ENCODE measurements around the gene CMSS1.

Gene CMSS1

DNA sequence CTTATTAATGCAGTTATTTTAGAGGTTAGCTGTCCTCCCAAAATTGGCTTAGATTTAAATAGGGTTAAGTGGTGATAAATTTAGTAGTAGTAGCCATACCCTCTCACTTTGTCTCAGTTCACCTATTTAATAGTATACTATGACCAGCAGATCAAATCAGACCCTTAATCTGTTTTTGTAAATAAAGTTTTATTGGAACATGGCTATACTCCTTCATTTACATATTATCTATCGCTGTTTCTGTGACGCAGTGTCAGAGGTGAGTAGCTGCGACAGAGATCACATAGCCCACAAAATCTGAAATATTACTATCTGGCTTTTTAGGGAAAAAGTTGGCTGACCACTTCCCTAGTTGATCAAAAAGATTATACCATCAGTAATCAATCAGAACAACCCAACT lies 183.4 kb downstream of the CMSS1 start:
- no peak overlapping the region for H3K27ac ChIP-seq (ENCODE audit: low read length)
- H3K27me3 ChIP-seq (ENCODE audit: insufficient read depth, low read length): no peaks in the 10 kb centered on the region

DNA sequence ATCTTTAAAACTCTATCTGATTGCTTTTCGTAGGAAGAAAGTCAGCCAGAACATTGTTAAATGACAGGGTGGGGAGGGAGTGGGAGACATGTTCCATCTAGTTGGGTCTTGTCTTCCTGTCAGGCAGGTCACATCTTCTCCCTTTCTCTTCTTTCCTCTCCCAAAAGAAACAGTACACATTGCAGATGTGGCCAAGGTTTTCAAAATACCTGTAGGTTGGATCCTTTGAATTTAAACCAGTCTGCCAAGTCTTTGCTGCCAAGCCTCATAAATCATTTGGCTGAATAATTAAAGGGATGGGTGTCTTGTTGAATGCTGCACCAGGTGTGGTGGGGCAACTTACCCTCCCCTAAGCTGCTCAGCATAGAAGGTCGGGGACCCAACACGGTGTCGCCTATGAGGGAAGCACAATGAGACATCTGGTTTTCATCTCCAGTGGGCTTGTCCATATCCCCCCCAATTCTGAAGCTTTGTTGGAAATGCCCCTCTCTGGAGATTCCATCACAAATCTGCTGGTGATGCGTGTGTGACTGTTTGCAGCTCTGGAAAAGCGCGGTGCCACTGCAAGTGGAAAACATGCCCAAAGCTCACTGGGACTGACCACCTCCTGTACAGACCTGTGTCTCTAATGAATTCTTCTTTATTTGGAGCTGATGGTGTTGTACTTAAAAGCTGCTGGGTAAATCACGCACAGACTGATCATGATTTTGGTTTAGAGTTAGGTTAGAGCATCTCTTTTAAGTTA lies 184.0 kb downstream of the CMSS1 start:
- no peaks in the 10 kb centered on the region for H3K36me3 ChIP-seq (ENCODE audit: insufficient read depth, low read depth, low read length)
- no peak overlapping the region for H3K9ac ChIP-seq (ENCODE audit: low read depth, low read length)
- H3K4me3 ChIP-seq (ENCODE audit: low read length): no peak overlapping the region
- 0 out of 2 replicates have a peak, but pooled peaks cover 2% of the 10 kb centered on the region for H3K9me3 ChIP-seq (ENCODE audit: insufficient read depth, low read depth, low read length)
- peaks cover 16% of the 10 kb centered on the region for H3K4me1 ChIP-seq (ENCODE audit: insufficient read depth, low read length)
- H3K27me3 ChIP-seq (ENCODE audit: insufficient read depth, low read length): no peaks in the 10 kb centered on the region
- H3K27ac ChIP-seq (ENCODE audit: low read length): no peak overlapping the region

More for the DNA sequence above, 183.4 kb downstream of the CMSS1 start:
- Histone ChIP-seq H3K4me1 (ENCODE audit: insufficient read depth, low read length) (peaks cover 10% of the 10 kb centered on the region), H3K36me3 (ENCODE audit: insufficient read depth, low read depth, low read length) (no peaks in the 10 kb centered on the region), H3K9me3 (ENCODE audit: insufficient read depth, low read depth, low read length) (0 out of 2 replicates have a peak, but pooled peaks cover 3% of the 10 kb centered on the region), H3K9ac (ENCODE audit: low read depth, low read length) (no peak overlapping the region), H3K4me3 (ENCODE audit: low read length) (no peak overlapping the region)

- H3K27ac ChIP-seq (ENCODE audit: low read length): no peak overlapping the region
- no peaks in the 10 kb centered on the region for H3K36me3 ChIP-seq (ENCODE audit: insufficient read depth, low read depth, low read length)
- H3K9ac ChIP-seq (ENCODE audit: low read depth, low read length): no peak overlapping the region
- peaks cover 15% of the 10 kb centered on the region for H3K4me1 ChIP-seq (ENCODE audit: insufficient read depth, low read length)
- no peaks in the 10 kb centered on the region for H3K9me3 ChIP-seq (ENCODE audit: insufficient read depth, low read depth, low read length)
- H3K27me3 ChIP-seq (ENCODE audit: insufficient read depth, low read length): no peaks in the 10 kb centered on the region
- H3K4me3 ChIP-seq (ENCODE audit: low read length): no peak overlapping the region
These were observed 185.1 kb downstream of the CMSS1 start for GRCh38 chr3:100002599-100003350.

- H3K4me1 ChIP-seq (ENCODE audit: insufficient read depth, low read length): peaks cover 15% of the 10 kb centered on the region
- H3K27me3 ChIP-seq (ENCODE audit: insufficient read depth, low read length): no peaks in the 10 kb centered on the region
- H3K9me3 ChIP-seq (ENCODE audit: insufficient read depth, low read depth, low read length): no peaks in the 10 kb centered on the region
- no peak overlapping the region for H3K9ac ChIP-seq (ENCODE audit: low read depth, low read length)
- no peaks in the 10 kb centered on the region for H3K36me3 ChIP-seq (ENCODE audit: insufficient read depth, low read depth, low read length)
- no peak overlapping the region for H3K4me3 ChIP-seq (ENCODE audit: low read length)
- no peak overlapping the region for H3K27ac ChIP-seq (ENCODE audit: low read length)
These were observed 186.2 kb downstream of the CMSS1 start for GRCh38 chr3:100003609-100004503.

- no peak overlapping the region for H3K9ac ChIP-seq (ENCODE audit: low read depth, low read length)
- H3K9me3 ChIP-seq (ENCODE audit: insufficient read depth, low read depth, low read length): no peaks in the 10 kb centered on the region
- no peaks in the 10 kb centered on the region for H3K27me3 ChIP-seq (ENCODE audit: insufficient read depth, low read length)
- no peaks in the 10 kb centered on the region for H3K36me3 ChIP-seq (ENCODE audit: insufficient read depth, low read depth, low read length)
- no peak overlapping the region for H3K4me3 ChIP-seq (ENCODE audit: low read length)
- peaks cover 15% of the 10 kb centered on the region for H3K4me1 ChIP-seq (ENCODE audit: insufficient read depth, low read length)
- no peak overlapping the region for H3K27ac ChIP-seq (ENCODE audit: low read length)
These were observed 187.3 kb downstream of the CMSS1 start for GRCh38 chr3:100004931-100005330.

- no peak overlapping the region for H3K4me3 ChIP-seq (ENCODE audit: low read length)
- peaks cover 15% of the 10 kb centered on the region for H3K4me1 ChIP-seq (ENCODE audit: insufficient read depth, low read length)
- H3K9ac ChIP-seq (ENCODE audit: low read depth, low read length): no peak overlapping the region
- H3K9me3 ChIP-seq (ENCODE audit: insufficient read depth, low read depth, low read length): no peaks in the 10 kb centered on the region
- H3K36me3 ChIP-seq (ENCODE audit: insufficient read depth, low read depth, low read length): no peaks in the 10 kb centered on the region
- H3K27ac ChIP-seq (ENCODE audit: low read length): no peak overlapping the region
- H3K27me3 ChIP-seq (ENCODE audit: insufficient read depth, low read length): no peaks in the 10 kb centered on the region
These were observed 188.2 kb downstream of the CMSS1 start for GRCh38 chr3:100005665-100006393.

GRCh38 chr3:100006570-100007271 lies 189.1 kb downstream of the CMSS1 start:
- peaks cover 15% of the 10 kb centered on the region for H3K4me1 ChIP-seq (ENCODE audit: insufficient read depth, low read length)
- H3K9ac ChIP-seq (ENCODE audit: low read depth, low read length): no peak overlapping the region
- no peaks in the 10 kb centered on the region for H3K27me3 ChIP-seq (ENCODE audit: insufficient read depth, low read length)
- H3K4me3 ChIP-seq (ENCODE audit: low read length): no peak overlapping the region
- H3K27ac ChIP-seq (ENCODE audit: low read length): no peak overlapping the region
- no peaks in the 10 kb centered on the region for H3K36me3 ChIP-seq (ENCODE audit: insufficient read depth, low read depth, low read length)
- no peaks in the 10 kb centered on the region for H3K9me3 ChIP-seq (ENCODE audit: insufficient read depth, low read depth, low read length)

- no peak overlapping the region for H3K4me3 ChIP-seq (ENCODE audit: low read length)
- H3K4me1 ChIP-seq (ENCODE audit: insufficient read depth, low read length): peaks cover 15% of the 10 kb centered on the region
- no peaks in the 10 kb centered on the region for H3K9me3 ChIP-seq (ENCODE audit: insufficient read depth, low read depth, low read length)
- no peak overlapping the region for H3K27ac ChIP-seq (ENCODE audit: low read length)
- no peak overlapping the region for H3K9ac ChIP-seq (ENCODE audit: low read depth, low read length)
- no peaks in the 10 kb centered on the region for H3K27me3 ChIP-seq (ENCODE audit: insufficient read depth, low read length)
- H3K36me3 ChIP-seq (ENCODE audit: insufficient read depth, low read depth, low read length): no peaks in the 10 kb centered on the region
These were observed 189.7 kb downstream of the CMSS1 start for GRCh38 chr3:100007313-100007712.

- Histone ChIP-seq H3K36me3 (ENCODE audit: insufficient read depth, low read depth, low read length) (no peaks in the 10 kb centered on the region), H3K27me3 (ENCODE audit: insufficient read depth, low read length) (no peaks in the 10 kb centered on the region), H3K9me3 (ENCODE audit: insufficient read depth, low read depth, low read length) (no peaks in the 10 kb centered on the region), H3K4me1 (ENCODE audit: insufficient read depth, low read length) (peaks cover 15% of the 10 kb centered on the region), H3K27ac (ENCODE audit: low read length) (no peak overlapping the region), H3K9ac (ENCODE audit: low read depth, low read length) (no peak overlapping the region), H3K4me3 (ENCODE audit: low read length) (no peak overlapping the region)
These were observed 190.5 kb downstream of the CMSS1 start for GRCh38 chr3:100008081-100008698.

DNA sequence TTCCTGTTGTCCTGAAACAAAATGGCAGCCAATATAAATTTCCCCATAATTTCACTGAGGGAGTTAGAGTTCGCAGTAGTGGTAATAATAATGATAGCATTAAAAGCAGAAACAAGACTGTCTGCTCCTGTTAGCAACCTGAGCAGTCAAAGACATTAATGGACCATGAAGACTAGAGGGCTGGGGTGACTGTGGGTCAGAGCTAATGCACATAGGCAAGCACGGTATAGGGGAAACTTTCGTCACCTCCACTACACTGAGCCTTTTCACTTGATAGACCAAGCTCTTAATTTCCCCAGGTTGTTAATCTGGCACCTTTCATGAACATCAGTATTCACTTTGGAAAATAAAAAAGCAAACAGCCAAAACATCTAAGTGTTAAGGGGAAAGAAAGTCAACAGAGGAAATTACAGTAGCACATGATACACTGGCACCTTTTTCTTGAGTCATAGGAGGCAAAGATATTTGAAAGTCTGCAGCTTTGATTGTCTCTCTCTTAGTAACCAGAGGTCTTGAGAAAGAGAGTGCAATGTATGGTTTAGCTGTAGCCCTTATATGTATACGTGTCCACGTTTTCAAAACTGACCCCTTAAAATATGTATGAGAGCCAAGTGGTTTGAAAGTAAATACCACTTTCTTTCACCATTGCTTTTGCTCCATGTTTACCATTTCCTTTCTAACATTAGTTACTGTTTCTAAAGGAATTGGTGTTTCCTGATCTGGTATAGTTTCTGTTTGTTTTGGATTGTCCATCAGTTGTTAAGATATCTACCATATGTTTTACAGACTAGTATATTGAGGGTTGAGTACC lies 191.8 kb downstream of the CMSS1 start:
- Histone ChIP-seq H3K27me3 (ENCODE audit: insufficient read depth, low read length) (no peaks in the 10 kb centered on the region), H3K4me3 (ENCODE audit: low read length) (no peak overlapping the region), H3K27ac (ENCODE audit: low read length) (no peak overlapping the region), H3K9me3 (ENCODE audit: insufficient read depth, low read depth, low read length) (no peaks in the 10 kb centered on the region), H3K36me3 (ENCODE audit: insufficient read depth, low read depth, low read length) (no peaks in the 10 kb centered on the region), H3K9ac (ENCODE audit: low read depth, low read length) (no peak overlapping the region), H3K4me1 (ENCODE audit: insufficient read depth, low read length) (peaks cover 15% of the 10 kb centered on the region)

Data from iPS-20b (cell line).